HG02884 (cell line): ENCODE results near the gene STEAP3.

Source experiments
- ATAC-seq: cut with Tn5 transposase; IDR thresholded peaks from one replicate; pipeline ENCODE4 v1.9.1; 2021; ENCODE audit warnings: mild to moderate bottlenecking, moderate library complexity; ENCODE audit not compliant: unreplicated experiment

The STEAP3 gene

DNA sequence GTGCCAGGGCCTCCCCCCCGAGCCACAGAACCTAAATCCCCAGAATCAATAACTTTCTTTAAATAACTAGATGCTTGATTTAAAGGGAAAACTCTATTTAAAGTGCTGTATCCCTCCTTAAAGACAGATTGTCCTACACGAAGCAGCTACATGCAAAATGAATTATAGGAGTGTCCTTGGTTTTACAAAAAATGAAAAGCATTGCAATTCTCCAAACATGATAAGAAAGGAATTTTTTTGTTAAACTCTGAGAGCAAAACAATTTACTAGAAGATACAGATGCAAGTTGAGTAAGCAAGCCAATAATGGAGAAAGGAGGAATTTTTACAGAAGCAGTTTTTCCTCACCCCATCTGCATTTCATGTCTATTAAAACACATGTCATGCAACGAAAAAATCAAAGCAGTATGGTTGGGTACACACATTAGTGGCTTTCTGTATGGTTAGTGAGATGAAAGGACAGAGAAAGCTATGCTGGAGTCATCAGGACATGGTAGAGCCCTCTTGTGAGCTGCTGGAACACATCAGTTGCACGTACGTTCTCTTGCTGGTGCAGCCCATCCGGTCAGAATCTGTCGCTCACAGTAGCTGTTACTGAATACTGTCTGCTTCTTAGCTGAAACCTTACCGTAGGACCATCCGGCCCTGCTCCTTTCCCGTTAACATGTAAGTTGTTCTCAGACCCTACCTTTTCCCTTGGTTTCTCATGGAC is 25.9 kb upstream of the STEAP3 start:
- ATAC-seq = no peak

GRCh38 chr2:119198240-119198840 is 25.3 kb upstream of the STEAP3 start:
- no peak for ATAC-seq

- ATAC-seq = no peak
These were observed 21.8 kb upstream of the STEAP3 start for GRCh38 chr2:119201815-119202214.

GRCh38 chr2:119202610-119203310 is 20.9 kb upstream of the STEAP3 start:
- no peak for ATAC-seq

DNA sequence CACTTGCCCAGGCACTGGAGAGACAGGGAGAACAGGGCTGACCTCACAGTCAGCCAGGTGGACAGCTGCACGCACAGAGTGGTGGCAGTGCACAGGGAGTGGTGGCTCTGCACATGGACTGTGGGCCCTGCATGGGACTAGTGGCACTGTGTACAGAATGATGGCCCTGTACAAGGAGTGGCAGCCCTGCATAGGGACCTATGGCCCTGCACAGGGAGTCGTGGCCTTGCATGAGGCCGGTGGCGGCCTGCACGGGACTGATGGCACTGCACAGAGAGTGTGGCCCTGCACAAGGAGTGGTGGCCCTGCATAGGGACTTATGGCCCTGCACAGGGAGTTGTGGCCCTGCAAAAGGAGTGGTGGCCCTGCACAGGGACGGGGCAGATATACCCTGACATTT is 19.1 kb upstream of the STEAP3 start:
- ATAC-seq = no peak

- ATAC-seq = no peak
These were observed 18.5 kb upstream of the STEAP3 start for GRCh38 chr2:119205001-119205706.

- no peak for ATAC-seq
These were observed 17.4 kb upstream of the STEAP3 start for GRCh38 chr2:119206201-119206600.

DNA sequence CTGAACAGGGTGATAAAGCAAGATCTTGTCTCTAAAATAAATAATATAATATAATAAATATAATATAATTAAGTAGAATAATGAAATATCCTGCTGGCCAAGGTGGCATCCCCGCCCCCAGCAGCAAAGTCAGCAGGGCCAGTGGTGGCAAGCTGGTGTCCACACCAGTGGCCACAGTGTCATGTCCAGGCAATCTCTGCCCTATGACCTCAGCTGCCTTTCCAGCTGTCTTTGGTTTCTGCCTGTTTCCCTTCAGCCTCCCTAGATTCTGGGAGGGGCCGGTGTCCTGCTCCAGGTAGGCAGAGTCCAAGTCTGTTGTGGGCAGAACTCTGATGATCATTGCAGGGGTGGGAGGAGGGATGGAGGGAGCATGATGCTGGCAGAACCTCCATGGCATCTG is 16.2 kb upstream of the STEAP3 start:
- ATAC-seq = no peak

- ATAC-seq = no peak
These were observed 14.8 kb upstream of the STEAP3 start for GRCh38 chr2:119208791-119209203.

- ATAC-seq = no peak
These were observed 11.4 kb upstream of the STEAP3 start for GRCh38 chr2:119212139-119212800.

DNA sequence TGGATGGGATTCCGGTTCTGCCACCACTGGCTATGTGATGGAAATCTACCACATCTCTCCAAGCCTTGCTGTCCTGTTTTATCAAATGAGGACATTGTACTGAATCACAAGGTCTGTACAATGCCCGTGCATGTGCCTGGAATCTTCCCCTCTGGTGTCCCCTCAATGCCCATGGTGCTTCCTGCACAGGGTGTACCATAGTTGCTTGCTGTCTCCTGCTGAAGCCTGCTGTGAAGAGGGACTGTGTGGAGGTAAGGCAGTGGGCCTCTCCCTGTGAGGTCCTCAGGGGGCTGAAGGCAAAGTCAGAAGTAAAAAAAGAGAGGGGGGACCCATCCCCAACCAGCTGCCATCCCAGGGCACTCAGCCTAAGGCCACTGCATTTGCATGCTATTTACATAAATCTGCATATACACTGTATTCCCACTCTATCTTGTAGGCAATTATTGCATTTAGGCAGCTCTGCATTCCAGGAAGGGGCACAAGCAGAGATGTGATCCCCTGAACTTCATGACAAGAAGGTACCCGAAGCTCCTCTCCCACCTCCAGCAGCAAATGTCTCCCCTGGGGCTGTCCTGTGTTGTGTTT is 9.1 kb upstream of the STEAP3 start:
- ATAC-seq = no peak

- no peak for ATAC-seq
These were observed 6.6 kb upstream of the STEAP3 start for GRCh38 chr2:119216994-119217393.

DNA sequence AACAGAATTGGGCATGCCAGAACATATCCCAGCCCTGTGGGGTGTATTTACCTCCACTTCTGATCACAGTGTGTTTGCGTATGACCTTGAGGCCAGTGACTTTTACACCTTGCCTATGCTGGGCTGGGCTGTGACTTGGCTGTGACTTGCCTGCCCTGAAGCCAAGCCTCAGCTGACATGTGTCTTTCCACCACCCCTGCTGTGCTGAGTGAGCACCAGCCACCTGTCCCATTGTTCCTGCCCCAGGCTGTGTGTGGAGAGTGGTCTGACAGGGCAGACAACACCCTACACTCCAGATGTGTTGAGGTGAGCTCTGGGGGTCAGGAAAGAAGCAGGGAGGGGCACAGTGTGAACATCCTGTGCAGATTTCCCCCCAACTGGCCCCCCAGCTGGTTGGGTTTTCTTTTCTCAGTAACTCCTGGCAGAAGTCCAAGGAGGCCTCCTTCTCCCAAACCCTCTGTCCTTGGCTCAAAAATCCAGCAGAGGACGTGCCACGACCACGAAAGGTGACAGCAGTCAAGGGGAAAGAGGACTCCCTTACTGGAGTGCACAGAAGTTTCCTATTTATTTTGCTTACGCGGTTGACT is 5.1 kb upstream of the STEAP3 start:
- ATAC-seq = no peak

DNA sequence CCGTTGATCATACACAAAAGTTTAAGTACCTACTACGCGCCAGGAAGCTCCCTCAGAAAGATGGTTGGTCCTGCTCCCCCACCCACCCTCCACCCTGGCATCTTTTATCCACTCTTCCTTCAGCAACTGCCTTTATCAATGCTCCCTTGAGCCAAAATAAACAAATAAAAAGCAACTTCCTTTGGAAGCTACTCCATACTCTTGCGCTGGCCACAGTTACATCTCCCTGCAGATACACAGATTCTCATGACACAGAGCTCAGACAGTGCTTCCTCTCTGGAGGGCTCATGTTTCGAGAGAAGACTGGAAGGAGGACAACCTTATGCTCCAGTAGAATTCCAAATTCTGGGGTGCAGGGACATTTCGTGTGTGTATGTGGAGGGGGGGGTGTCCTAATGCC is 3.8 kb upstream of the STEAP3 start:
- no peak for ATAC-seq

- no peak for ATAC-seq
These were observed 2.8 kb upstream of the STEAP3 start for GRCh38 chr2:119220720-119221301.

DNA sequence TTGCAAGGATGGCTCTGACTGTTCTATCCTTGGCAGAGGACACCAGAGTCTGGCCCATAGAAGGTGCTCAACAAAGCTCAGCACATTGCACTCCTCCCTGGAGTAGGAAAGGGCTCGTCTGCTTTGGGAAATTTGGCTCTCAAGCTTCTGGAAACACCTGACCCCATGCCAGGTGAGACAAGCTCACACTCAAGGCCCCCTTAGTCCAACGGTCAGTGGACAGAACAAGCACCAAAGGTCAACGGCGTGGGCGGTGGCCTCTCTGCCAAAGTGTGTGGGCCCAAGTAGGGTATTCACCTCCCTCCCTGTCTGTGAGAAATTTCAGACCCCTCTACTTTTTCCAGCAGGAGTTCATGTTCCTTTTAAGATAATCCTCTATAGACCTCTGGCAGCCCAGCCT is 2.0 kb upstream of the STEAP3 start:
- no peak for ATAC-seq

GRCh38 chr2:119222213-119222612 is 1.4 kb upstream of the STEAP3 start:
- no peak for ATAC-seq

GRCh38 chr2:119222863-119223520 is 642 bp upstream of the STEAP3 start:
- no peak for ATAC-seq

GRCh38 chr2:119224391-119225104 is 914 bp downstream of the STEAP3 start:
- no peak for ATAC-seq
